SK-N-SH treated with all-trans-retinoic acid at 6 μM for 48 hours (cell line): ENCODE measurements around the gene AUTS2.

Experiments used
- ARNTL ChIP-seq: fragments of 450-650 bp; formaldehyde crosslinking; IDR thresholded peaks from 2 replicates; pipeline ENCODE4 v1.5.0; 2020; ENCODE audit warnings: low read depth, mild to moderate bottlenecking, moderate library complexity, borderline replicate concordance
- BACH2 ChIP-seq: fragments of 250-450 bp; sonication (Bioruptor Pico); IDR thresholded peaks from 2 replicates; pipeline ENCODE4 v1.9.0; 2021; ENCODE audit warnings: mild to moderate bottlenecking, borderline replicate concordance
- CSRNP3 ChIP-seq: fragments of 250-450 bp; sonication (Bioruptor Pico); IDR thresholded peaks from 2 replicates; pipeline ENCODE4 v1.5.1; 2021; ENCODE audit warnings: mild to moderate bottlenecking, moderate library complexity
- ISL1 ChIP-seq: fragments of 250-450 bp; sonication (Bioruptor Pico); IDR thresholded peaks from 2 replicates; pipeline ENCODE4 v2.1.2; 2022; ENCODE audit warnings: mild to moderate bottlenecking, moderate library complexity
- OSR1 ChIP-seq: fragments of 250-450 bp; sonication (Bioruptor Pico); IDR thresholded peaks from 2 replicates; pipeline ENCODE4 v1.8.0; 2022; ENCODE audit warnings: moderate library complexity, mild to moderate bottlenecking, inconsistent platforms
- PATZ1 ChIP-seq: fragments of 250-450 bp; sonication (Bioruptor Pico); IDR thresholded peaks from 2 replicates; pipeline ENCODE4 v1.8.0; 2020; ENCODE audit warnings: mild to moderate bottlenecking, moderate library complexity, borderline replicate concordance
- RARB ChIP-seq: fragments of 250-450 bp; sonication (Bioruptor Pico); IDR thresholded peaks from 2 replicates; pipeline ENCODE4 v1.8.0; 2021; ENCODE audit warnings: mild to moderate bottlenecking, moderate library complexity
- SNAI2 ChIP-seq: fragments of 250-450 bp; sonication (Bioruptor Pico); IDR thresholded peaks from 2 replicates; pipeline ENCODE4 v1.5.0; 2020; ENCODE audit warnings: mild to moderate bottlenecking, moderate library complexity
- ZNF565 ChIP-seq: fragments of 450-650 bp; formaldehyde crosslinking; conservative IDR thresholded peaks from 2 replicates; pipeline ENCODE4 v1.5.0; 2020; ENCODE audit warnings: low read depth, mild to moderate bottlenecking, moderate library complexity
- ZNF70 ChIP-seq: fragments of 450-650 bp; formaldehyde crosslinking; IDR thresholded peaks from 2 replicates; pipeline ENCODE4 v1.5.0; 2020; ENCODE audit warnings: mild to moderate bottlenecking, moderate library complexity
- ZNF8 ChIP-seq: fragments of 450-650 bp; formaldehyde crosslinking; IDR thresholded peaks from 2 replicates; pipeline ENCODE4 v1.5.0; 2020; ENCODE audit warnings: mild to moderate bottlenecking, moderate library complexity

- TF ChIP-seq ZNF70 (CRISPR knock-in tag) (no peak), PATZ1 (no peak), ARNTL (CRISPR knock-in tag) (no peak), ZNF565 (CRISPR knock-in tag) (no peak), ZNF8 (no peak), BACH2 (no peak), SNAI2 (no peak), CSRNP3 (CRISPR knock-in tag) (no peak), ISL1 (CRISPR knock-in tag) (no peak), RARB (CRISPR knock-in tag) (no peak), OSR1 (CRISPR knock-in tag) (no peak)
These were observed 925.7 kb downstream of the AUTS2 start for GRCh38 chr7:70523989-70524351.
